ENCODE measurements around the gene RNPS1.

DNA sequence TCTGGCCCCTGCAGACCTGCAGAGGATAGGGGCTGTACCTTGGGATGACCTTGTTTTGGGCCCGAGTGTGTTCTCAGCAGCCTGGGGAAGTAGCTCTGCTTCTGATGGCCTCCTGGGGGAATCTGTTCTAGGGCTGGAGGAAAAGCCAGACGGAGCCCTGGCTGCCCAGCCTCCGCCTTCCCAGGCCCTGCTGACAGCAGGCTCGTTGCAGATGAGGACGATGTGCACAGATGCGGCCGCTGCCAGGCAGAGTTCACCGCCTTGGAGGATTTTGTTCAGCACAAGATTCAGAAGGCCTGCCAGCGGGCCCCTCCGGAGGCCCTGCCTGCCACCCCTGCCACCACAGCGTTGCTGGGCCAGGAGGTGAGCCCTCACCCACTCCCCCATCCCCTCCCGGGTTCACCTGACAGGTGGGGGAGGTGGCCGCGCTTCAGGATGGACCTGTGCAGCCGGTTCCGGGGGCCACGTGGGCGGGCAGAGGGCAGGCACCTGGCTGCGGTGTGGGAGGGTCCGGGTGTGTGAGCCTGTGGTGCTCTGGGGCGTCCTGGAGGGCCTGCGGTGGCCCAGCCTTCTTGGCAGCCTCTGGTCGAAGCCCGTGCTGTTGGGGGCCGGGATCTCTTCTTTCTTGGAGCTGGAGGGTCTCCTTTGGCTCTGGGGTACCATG, 39.6 kb downstream of the RNPS1 start:
- TF ChIP-seq, protein P1, sequence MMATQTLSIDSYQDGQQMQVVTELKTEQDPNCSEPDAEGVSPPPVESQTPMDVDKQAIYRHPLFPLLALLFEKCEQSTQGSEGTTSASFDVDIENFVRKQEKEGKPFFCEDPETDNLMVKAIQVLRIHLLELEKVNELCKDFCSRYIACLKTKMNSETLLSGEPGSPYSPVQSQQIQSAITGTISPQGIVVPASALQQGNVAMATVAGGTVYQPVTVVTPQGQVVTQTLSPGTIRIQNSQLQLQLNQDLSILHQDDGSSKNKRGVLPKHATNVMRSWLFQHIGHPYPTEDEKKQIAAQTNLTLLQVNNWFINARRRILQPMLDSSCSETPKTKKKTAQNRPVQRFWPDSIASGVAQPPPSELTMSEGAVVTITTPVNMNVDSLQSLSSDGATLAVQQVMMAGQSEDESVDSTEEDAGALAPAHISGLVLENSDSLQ (IDR thresholded peaks at IDR 0.05) = no peak
- no peak for TF ChIP-seq ZNF384 (IDR thresholded peaks at IDR 0.05)
- TF ChIP-seq LEF1 (IDR thresholded peaks at IDR 0.05; ENCODE audit: borderline replicate concordance) = no peak
- TF ChIP-seq HDGF (IDR thresholded peaks at IDR 0.05; ENCODE audit: borderline replicate concordance) = no peak
- TF ChIP-seq TARDBP (IDR thresholded peaks at IDR 0.05) = no peak
- no peak for TF ChIP-seq ELF4 (IDR thresholded peaks at IDR 0.05)
- TF ChIP-seq BHLHE40 (IDR thresholded peaks at IDR 0.05; ENCODE audit: borderline replicate concordance) = no peak
- TF ChIP-seq SUZ12 (IDR thresholded peaks at IDR 0.05) = no peak
- no peak for TF ChIP-seq CTBP1 (IDR thresholded peaks at IDR 0.05; ENCODE audit: borderline replicate concordance)
- no peak for TF ChIP-seq NFRKB (IDR thresholded peaks at IDR 0.05)
- no peak for TF ChIP-seq ARNT (IDR thresholded peaks at IDR 0.05)
- no peak for TF ChIP-seq FOXK2 (IDR thresholded peaks at IDR 0.05)
- no peak for TF ChIP-seq SP1 (IDR thresholded peaks at IDR 0.05)

Data from HEK293T (cell line).